ENCODE data around the gene RMDN3.

Gene RMDN3

DNA sequence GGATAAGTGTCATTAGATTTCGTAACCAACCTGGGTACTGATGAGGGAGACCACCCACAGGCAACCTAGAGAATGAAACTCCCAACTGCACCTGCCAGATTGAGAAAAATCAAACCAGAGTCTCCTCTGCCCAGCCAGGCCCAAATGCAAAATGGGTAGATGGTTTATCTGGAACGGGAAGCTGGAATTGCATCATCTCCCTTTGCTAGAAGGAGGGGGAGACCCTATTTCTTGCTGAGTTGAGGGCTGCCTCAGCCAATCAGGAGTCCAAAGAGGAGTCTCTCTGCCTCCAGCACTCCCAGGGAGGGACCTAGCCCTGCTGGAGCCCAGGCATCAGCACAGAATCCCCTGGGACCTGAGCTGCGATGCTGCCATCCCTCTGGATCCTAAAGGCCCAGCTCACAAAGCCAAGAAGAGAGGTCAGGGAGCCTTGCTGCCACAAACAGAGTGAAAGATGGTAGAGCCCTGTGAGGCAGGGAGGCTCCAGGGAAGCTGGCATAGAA lies 8.1 kb downstream of the RMDN3 start:
- TF ChIP-seq SNAI2 (CRISPR knock-in tag; IDR thresholded peaks at IDR 0.05) (no peak), ZNF565 (CRISPR knock-in tag; conservative IDR thresholded peaks at IDR 0.05; ENCODE audit: low read depth) (no peak), ZFP3 (CRISPR knock-in tag; IDR thresholded peaks at IDR 0.05) (no peak), ZNF8 (CRISPR knock-in tag; IDR thresholded peaks at IDR 0.05) (no peak), PPARA (CRISPR knock-in tag; IDR thresholded peaks at IDR 0.05; ENCODE audit: borderline replicate concordance) (no peak), ZC3H10 (CRISPR knock-in tag; IDR thresholded peaks at IDR 0.05) (no peak), TCF4 (CRISPR knock-in tag; IDR thresholded peaks at IDR 0.05; ENCODE audit: borderline replicate concordance) (no peak), ESRRG (CRISPR knock-in tag; IDR thresholded peaks at IDR 0.05) (no peak), RARB (CRISPR knock-in tag; IDR thresholded peaks at IDR 0.05) (no peak), OSR1 (CRISPR knock-in tag; IDR thresholded peaks at IDR 0.05) (no peak)
- TF ChIP-seq, protein P1, sequence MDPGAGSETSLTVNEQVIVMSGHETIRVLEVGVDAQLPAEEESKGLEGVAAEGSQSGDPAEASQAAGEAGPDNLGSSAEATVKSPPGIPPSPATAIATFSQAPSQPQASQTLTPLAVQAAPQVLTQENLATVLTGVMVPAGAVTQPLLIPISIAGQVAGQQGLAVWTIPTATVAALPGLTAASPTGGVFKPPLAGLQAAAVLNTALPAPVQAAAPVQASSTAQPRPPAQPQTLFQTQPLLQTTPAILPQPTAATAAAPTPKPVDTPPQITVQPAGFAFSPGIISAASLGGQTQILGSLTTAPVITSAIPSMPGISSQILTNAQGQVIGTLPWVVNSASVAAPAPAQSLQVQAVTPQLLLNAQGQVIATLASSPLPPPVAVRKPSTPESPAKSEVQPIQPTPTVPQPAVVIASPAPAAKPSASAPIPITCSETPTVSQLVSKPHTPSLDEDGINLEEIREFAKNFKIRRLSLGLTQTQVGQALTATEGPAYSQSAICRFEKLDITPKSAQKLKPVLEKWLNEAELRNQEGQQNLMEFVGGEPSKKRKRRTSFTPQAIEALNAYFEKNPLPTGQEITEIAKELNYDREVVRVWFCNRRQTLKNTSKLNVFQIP (CRISPR knock-in tag; IDR thresholded peaks at IDR 0.05; ENCODE audit: borderline replicate concordance, low read depth), result no peak
- TF ChIP-seq, protein P2, sequence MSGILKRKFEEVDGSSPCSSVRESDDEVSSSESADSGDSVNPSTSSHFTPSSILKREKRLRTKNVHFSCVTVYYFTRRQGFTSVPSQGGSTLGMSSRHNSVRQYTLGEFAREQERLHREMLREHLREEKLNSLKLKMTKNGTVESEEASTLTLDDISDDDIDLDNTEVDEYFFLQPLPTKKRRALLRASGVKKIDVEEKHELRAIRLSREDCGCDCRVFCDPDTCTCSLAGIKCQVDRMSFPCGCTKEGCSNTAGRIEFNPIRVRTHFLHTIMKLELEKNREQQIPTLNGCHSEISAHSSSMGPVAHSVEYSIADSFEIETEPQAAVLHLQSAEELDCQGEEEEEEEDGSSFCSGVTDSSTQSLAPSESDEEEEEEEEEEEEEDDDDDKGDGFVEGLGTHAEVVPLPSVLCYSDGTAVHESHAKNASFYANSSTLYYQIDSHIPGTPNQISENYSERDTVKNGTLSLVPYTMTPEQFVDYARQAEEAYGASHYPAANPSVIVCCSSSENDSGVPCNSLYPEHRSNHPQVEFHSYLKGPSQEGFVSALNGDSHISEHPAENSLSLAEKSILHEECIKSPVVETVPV (CRISPR knock-in tag; IDR thresholded peaks at IDR 0.05), result no peak
- TF ChIP-seq, protein P3, sequence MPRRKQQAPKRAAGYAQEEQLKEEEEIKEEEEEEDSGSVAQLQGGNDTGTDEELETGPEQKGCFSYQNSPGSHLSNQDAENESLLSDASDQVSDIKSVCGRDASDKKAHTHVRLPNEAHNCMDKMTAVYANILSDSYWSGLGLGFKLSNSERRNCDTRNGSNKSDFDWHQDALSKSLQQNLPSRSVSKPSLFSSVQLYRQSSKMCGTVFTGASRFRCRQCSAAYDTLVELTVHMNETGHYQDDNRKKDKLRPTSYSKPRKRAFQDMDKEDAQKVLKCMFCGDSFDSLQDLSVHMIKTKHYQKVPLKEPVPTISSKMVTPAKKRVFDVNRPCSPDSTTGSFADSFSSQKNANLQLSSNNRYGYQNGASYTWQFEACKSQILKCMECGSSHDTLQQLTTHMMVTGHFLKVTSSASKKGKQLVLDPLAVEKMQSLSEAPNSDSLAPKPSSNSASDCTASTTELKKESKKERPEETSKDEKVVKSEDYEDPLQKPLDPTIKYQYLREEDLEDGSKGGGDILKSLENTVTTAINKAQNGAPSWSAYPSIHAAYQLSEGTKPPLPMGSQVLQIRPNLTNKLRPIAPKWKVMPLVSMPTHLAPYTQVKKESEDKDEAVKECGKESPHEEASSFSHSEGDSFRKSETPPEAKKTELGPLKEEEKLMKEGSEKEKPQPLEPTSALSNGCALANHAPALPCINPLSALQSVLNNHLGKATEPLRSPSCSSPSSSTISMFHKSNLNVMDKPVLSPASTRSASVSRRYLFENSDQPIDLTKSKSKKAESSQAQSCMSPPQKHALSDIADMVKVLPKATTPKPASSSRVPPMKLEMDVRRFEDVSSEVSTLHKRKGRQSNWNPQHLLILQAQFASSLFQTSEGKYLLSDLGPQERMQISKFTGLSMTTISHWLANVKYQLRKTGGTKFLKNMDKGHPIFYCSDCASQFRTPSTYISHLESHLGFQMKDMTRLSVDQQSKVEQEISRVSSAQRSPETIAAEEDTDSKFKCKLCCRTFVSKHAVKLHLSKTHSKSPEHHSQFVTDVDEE (CRISPR knock-in tag; IDR thresholded peaks at IDR 0.05), result no peak
- TF ChIP-seq, protein P4, sequence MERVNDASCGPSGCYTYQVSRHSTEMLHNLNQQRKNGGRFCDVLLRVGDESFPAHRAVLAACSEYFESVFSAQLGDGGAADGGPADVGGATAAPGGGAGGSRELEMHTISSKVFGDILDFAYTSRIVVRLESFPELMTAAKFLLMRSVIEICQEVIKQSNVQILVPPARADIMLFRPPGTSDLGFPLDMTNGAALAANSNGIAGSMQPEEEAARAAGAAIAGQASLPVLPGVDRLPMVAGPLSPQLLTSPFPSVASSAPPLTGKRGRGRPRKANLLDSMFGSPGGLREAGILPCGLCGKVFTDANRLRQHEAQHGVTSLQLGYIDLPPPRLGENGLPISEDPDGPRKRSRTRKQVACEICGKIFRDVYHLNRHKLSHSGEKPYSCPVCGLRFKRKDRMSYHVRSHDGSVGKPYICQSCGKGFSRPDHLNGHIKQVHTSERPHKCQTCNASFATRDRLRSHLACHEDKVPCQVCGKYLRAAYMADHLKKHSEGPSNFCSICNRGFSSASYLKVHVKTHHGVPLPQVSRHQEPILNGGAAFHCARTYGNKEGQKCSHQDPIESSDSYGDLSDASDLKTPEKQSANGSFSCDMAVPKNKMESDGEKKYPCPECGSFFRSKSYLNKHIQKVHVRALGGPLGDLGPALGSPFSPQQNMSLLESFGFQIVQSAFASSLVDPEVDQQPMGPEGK (CRISPR knock-in tag; IDR thresholded peaks at IDR 0.05; ENCODE audit: borderline replicate concordance), result no peak
- no peak for ATAC-seq

DNA sequence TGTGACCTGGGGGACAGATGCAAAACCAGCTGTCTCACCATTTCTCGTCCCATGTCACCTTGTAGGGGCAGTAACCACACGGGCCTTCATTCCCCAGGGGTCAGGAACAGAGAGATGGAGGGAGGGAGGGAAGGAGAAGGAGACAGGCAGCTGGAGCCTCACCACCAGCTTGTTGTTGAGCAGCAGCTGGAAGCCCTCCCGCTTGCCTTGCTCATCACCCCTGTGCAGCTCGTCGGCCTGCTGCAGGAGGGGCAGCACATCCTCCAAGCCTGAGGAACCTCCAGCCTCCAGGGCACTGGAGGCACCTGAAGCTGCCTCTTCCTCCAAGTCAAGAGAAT lies 10.3 kb downstream of the RMDN3 start:
- no peak for ATAC-seq
- TF ChIP-seq, protein P4 (CRISPR knock-in tag; IDR thresholded peaks at IDR 0.05; ENCODE audit: borderline replicate concordance), result no peak
- TF ChIP-seq ZFP3 (CRISPR knock-in tag; IDR thresholded peaks at IDR 0.05), result no peak
- TF ChIP-seq, protein P5, sequence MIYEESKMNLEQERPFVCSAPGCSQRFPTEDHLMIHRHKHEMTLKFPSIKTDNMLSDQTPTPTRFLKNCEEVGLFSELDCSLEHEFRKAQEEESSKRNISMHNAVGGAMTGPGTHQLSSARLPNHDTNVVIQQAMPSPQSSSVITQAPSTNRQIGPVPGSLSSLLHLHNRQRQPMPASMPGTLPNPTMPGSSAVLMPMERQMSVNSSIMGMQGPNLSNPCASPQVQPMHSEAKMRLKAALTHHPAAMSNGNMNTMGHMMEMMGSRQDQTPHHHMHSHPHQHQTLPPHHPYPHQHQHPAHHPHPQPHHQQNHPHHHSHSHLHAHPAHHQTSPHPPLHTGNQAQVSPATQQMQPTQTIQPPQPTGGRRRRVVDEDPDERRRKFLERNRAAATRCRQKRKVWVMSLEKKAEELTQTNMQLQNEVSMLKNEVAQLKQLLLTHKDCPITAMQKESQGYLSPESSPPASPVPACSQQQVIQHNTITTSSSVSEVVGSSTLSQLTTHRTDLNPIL (CRISPR knock-in tag; IDR thresholded peaks at IDR 0.05; ENCODE audit: low read depth), result no peak
- no peak for TF ChIP-seq SNAI2 (CRISPR knock-in tag; IDR thresholded peaks at IDR 0.05)
- no peak for TF ChIP-seq GLIS3 (CRISPR knock-in tag; IDR thresholded peaks at IDR 0.05)
- no peak for TF ChIP-seq ZFP30 (CRISPR knock-in tag; IDR thresholded peaks at IDR 0.05)
- TF ChIP-seq ARNTL (CRISPR knock-in tag; IDR thresholded peaks at IDR 0.05; ENCODE audit: borderline replicate concordance, low read depth), result no peak
- TF ChIP-seq RARB (CRISPR knock-in tag; IDR thresholded peaks at IDR 0.05), result no peak
- TF ChIP-seq, protein P1 (CRISPR knock-in tag; IDR thresholded peaks at IDR 0.05; ENCODE audit: borderline replicate concordance, low read depth), result no peak
- no peak for TF ChIP-seq OSR1 (CRISPR knock-in tag; IDR thresholded peaks at IDR 0.05)
- no peak for TF ChIP-seq ISL1 (CRISPR knock-in tag; IDR thresholded peaks at IDR 0.05)
- no peak for TF ChIP-seq PPARA (CRISPR knock-in tag; IDR thresholded peaks at IDR 0.05; ENCODE audit: borderline replicate concordance)
- TF ChIP-seq, protein P2 (CRISPR knock-in tag; IDR thresholded peaks at IDR 0.05), result no peak
- TF ChIP-seq TOX (CRISPR knock-in tag; IDR thresholded peaks at IDR 0.05; ENCODE audit: borderline replicate concordance), result no peak
- no peak for TF ChIP-seq TCF4 (CRISPR knock-in tag; IDR thresholded peaks at IDR 0.05; ENCODE audit: borderline replicate concordance)
- TF ChIP-seq ZNF8 (CRISPR knock-in tag; IDR thresholded peaks at IDR 0.05), result no peak
- TF ChIP-seq CSDC2 (CRISPR knock-in tag; IDR thresholded peaks at IDR 0.05), result no peak
- no peak for TF ChIP-seq ZNF70 (CRISPR knock-in tag; IDR thresholded peaks at IDR 0.05)
- TF ChIP-seq ESRRG (CRISPR knock-in tag; IDR thresholded peaks at IDR 0.05), result no peak
